ENCODE results near the gene RPP40. TPM values are rescaled to one million over a fixed set of nuclear protein-coding genes. Genes with fewer than 3 reads are reported as not detected.
A peak's percentile ranks its signal among the peaks of the same experiment; 100 is the strongest.

The RPP40 gene
- total and polyA plus RNA-seq, 2 of the 13 experiments (the other 11 are each of a cell fraction or from before 2014, with no cell fraction given), result 18.0 to 41.2 TPM

GRCh38 chr6:5003604-5004372 lies at the start of gene RPP40 (continued):
- no peak for TF ChIP-seq ZNF512 (CRISPR knock-in tag; IDR thresholded peaks at IDR 0.05)
- TF ChIP-seq DNMT1 (CRISPR knock-in tag; IDR thresholded peaks at IDR 0.05), result no peak
- peak; percentile 43 for TF ChIP-seq GABPA (IDR thresholded peaks at IDR 0.05; ENCODE audit: low read depth, low read length)
- peak; percentile 44 for TF ChIP-seq GABPA (CRISPR knock-in tag; IDR thresholded peaks at IDR 0.05; ENCODE audit: low read depth)
- no peak; the same call in 1 of the 2 replicates for TF ChIP-seq FOSL2 (CRISPR knock-in tag; IDR thresholded peaks at IDR 0.05)
- peak; percentile 90 for TF ChIP-seq ZNF430 (CRISPR knock-in tag; IDR thresholded peaks at IDR 0.05)
- 0 out of 2 replicates have a peak, but pooled peaks have one; percentile 81 for TF ChIP-seq ZNF552 (CRISPR knock-in tag; IDR thresholded peaks at IDR 0.05; ENCODE audit: borderline replicate concordance)
- TF ChIP-seq ZBTB43 (CRISPR knock-in tag; conservative IDR thresholded peaks at IDR 0.05), result peak; percentile 90
- TF ChIP-seq PCBP1 (IDR thresholded peaks at IDR 0.05; ENCODE audit: borderline replicate concordance, low read depth, low read length), result no peak; the same call in 1 of the 2 replicates
- TF ChIP-seq GPBP1L1 (CRISPR knock-in tag; IDR thresholded peaks at IDR 0.05), result no peak
- peak; percentile 50; the same call in 1 of the 2 replicates for TF ChIP-seq TCF7 (IDR thresholded peaks at IDR 0.05; ENCODE audit: low read depth)
- no peak; the same call in 1 of the 2 replicates for TF ChIP-seq PPARG (CRISPR knock-in tag; conservative IDR thresholded peaks at IDR 0.05)
- peak; percentile 95 for TF ChIP-seq RBFOX2 (IDR thresholded peaks at IDR 0.05; ENCODE audit: low read depth, low read length)
- TF ChIP-seq SCMH1 (CRISPR knock-in tag; IDR thresholded peaks at IDR 0.05; ENCODE audit: borderline replicate concordance), result no peak
- peak; percentile 94 for TF ChIP-seq NFAT5 (CRISPR knock-in tag; IDR thresholded peaks at IDR 0.05)
- TF ChIP-seq ZNF576 (CRISPR knock-in tag; IDR thresholded peaks at IDR 0.05), result no peak
